ENCODE data around the gene MRPL55. TPM values are rescaled to one million over a fixed set of nuclear protein-coding genes. Genes with fewer than 3 reads are reported as not detected.

MRPL55 gene
- total RNA-seq, 1 donor from 2014 or later = 47.5 TPM

- no peak overlapping the region for H3K4me3 Mint-ChIP-seq (ENCODE audit: unreplicated experiment)
- no peak for DNase-seq (ENCODE audit: low spot score)
- H3K9me3 Mint-ChIP-seq (ENCODE audit: unreplicated experiment) = no peaks in the 10 kb centered on the region
- H3K27ac Mint-ChIP-seq (ENCODE audit: unreplicated experiment) = no peak overlapping the region
- no peak for TF ChIP-seq CTCF (IDR thresholded peaks at IDR 0.05; ENCODE audit: unreplicated experiment)
- H3K27me3 Mint-ChIP-seq (ENCODE audit: unreplicated experiment) = peaks cover 12% of the 10 kb centered on the region
- peaks cover 7% of the 10 kb centered on the region for H3K4me1 Mint-ChIP-seq (ENCODE audit: unreplicated experiment)
- H3K36me3 Mint-ChIP-seq (ENCODE audit: low read depth, unreplicated experiment) = no peaks in the 10 kb centered on the region
Measured at GRCh38 chr1:228073857-228074545, 35.1 kb downstream of the MRPL55 start.

- H3K36me3 Mint-ChIP-seq (ENCODE audit: low read depth, unreplicated experiment) = no peaks in the 10 kb centered on the region
- DNase-seq (ENCODE audit: low spot score) = no peak
- no peak overlapping the region for H3K4me3 Mint-ChIP-seq (ENCODE audit: unreplicated experiment)
- H3K4me1 Mint-ChIP-seq (ENCODE audit: unreplicated experiment) = peaks cover 7% of the 10 kb centered on the region
- H3K9me3 Mint-ChIP-seq (ENCODE audit: unreplicated experiment) = no peaks in the 10 kb centered on the region
- peaks cover 12% of the 10 kb centered on the region for H3K27me3 Mint-ChIP-seq (ENCODE audit: unreplicated experiment)
- H3K27ac Mint-ChIP-seq (ENCODE audit: unreplicated experiment) = no peak overlapping the region
- TF ChIP-seq CTCF (IDR thresholded peaks at IDR 0.05; ENCODE audit: unreplicated experiment) = no peak
Measured at GRCh38 chr1:228073061-228073856, 35.8 kb downstream of the MRPL55 start.

- no peak overlapping the region for H3K4me3 Mint-ChIP-seq (ENCODE audit: unreplicated experiment)
- H3K27ac Mint-ChIP-seq (ENCODE audit: unreplicated experiment) = no peak overlapping the region
- DNase-seq (ENCODE audit: low spot score) = no peak
- TF ChIP-seq CTCF (IDR thresholded peaks at IDR 0.05; ENCODE audit: unreplicated experiment) = no peak
- H3K4me1 Mint-ChIP-seq (ENCODE audit: unreplicated experiment) = peaks cover 2% of the 10 kb centered on the region
- peaks cover 12% of the 10 kb centered on the region for H3K27me3 Mint-ChIP-seq (ENCODE audit: unreplicated experiment)
- no peaks in the 10 kb centered on the region for H3K36me3 Mint-ChIP-seq (ENCODE audit: low read depth, unreplicated experiment)
- H3K9me3 Mint-ChIP-seq (ENCODE audit: unreplicated experiment) = no peaks in the 10 kb centered on the region
Measured at GRCh38 chr1:228072658-228073043, 36.4 kb downstream of the MRPL55 start.

- H3K9me3 Mint-ChIP-seq (ENCODE audit: unreplicated experiment) = no peaks in the 10 kb centered on the region
- H3K4me1 Mint-ChIP-seq (ENCODE audit: unreplicated experiment) = no peaks in the 10 kb centered on the region
- no peaks in the 10 kb centered on the region for H3K36me3 Mint-ChIP-seq (ENCODE audit: low read depth, unreplicated experiment)
- H3K27ac Mint-ChIP-seq (ENCODE audit: unreplicated experiment) = no peak overlapping the region
- no peak overlapping the region for H3K4me3 Mint-ChIP-seq (ENCODE audit: unreplicated experiment)
- no peak for TF ChIP-seq CTCF (IDR thresholded peaks at IDR 0.05; ENCODE audit: unreplicated experiment)
- DNase-seq (ENCODE audit: low spot score) = no peak
- H3K27me3 Mint-ChIP-seq (ENCODE audit: unreplicated experiment) = peaks cover 12% of the 10 kb centered on the region
Measured at GRCh38 chr1:228071839-228072657, 37.1 kb downstream of the MRPL55 start.

All from endothelial cell (in vitro differentiated cells).